Neural cell (in vitro differentiated cells): ENCODE results near the gene PDIA2. TPM values are rescaled to one million over a fixed set of nuclear protein-coding genes. Genes with fewer than 3 reads are reported as not detected.

Source experiments
- H2AFZ ChIP-seq: fragments of 200-600, 300-800 bp; sonication (generic), shearing (Covaris generic); 2 replicates; pipeline ENCODE4 v1.6.0; 2014; ENCODE audit warnings: low read depth, mild to moderate bottlenecking, antibody characterized with exemption, low read length, moderate library complexity
- H3F3A ChIP-seq: fragments of 200-600 bp; shearing (Covaris generic); 2 replicates; pipeline ENCODE4 v1.6.1; 2016; ENCODE audit warnings: mild to moderate bottlenecking, moderate library complexity, mixed read lengths, antibody characterized with exemption, low read length; ENCODE audit not compliant: insufficient read depth, poor library complexity, severe bottlenecking
- H3K27ac ChIP-seq: fragments of 200-600, 300-800 bp; sonication (generic), shearing (Covaris generic); 2 replicates; pipeline ENCODE4 v1.5.1; 2014; ENCODE audit warnings: mild to moderate bottlenecking, low read length, moderate library complexity
- H3K27me3 ChIP-seq: fragments of 300-800, 200-600 bp; sonication (generic), shearing (Covaris generic); 2 replicates; pipeline ENCODE4 v1.6.0; 2014; ENCODE audit warnings: mild to moderate bottlenecking, low read depth, low read length, moderate library complexity; ENCODE audit not compliant: insufficient read depth
- H3K36me3 ChIP-seq: fragments of 300-800, 200-600 bp; sonication (generic), shearing (Covaris generic); 2 replicates; pipeline ENCODE4 v1.5.1; 2014; ENCODE audit warnings: mild to moderate bottlenecking, antibody characterized with exemption, low read length, moderate library complexity; ENCODE audit not compliant: insufficient read depth
- H3K4me2 ChIP-seq: fragments of 300-800, 200-600 bp; sonication (generic), shearing (Covaris generic); 2 replicates; pipeline ENCODE4 v1.6.0; 2014; ENCODE audit warnings: mild to moderate bottlenecking, low read length
- H3K4me3 ChIP-seq: fragments of 300-800, 200-600 bp; sonication (generic), shearing (Covaris generic); 2 replicates; pipeline ENCODE4 v1.5.1; 2014; ENCODE audit warnings: mild to moderate bottlenecking, low read length, moderate library complexity
- H3K79me2 ChIP-seq: fragments of 200-600 bp; shearing (Covaris generic); replicated peaks from 2 replicates; pipeline ENCODE4 v1.6.0; 2014; ENCODE audit warnings: mild to moderate bottlenecking, low read length, moderate library complexity; ENCODE audit not compliant: insufficient read depth
- H3K9ac ChIP-seq: fragments of 300-800, 200-600 bp; sonication (generic), shearing (Covaris generic); 2 replicates; pipeline ENCODE4 v1.6.1; 2016; ENCODE audit warnings: mild to moderate bottlenecking, low read length, mixed read lengths
- H3K9me2 ChIP-seq: fragments of 200-600 bp; shearing (Covaris generic); 2 replicates; pipeline ENCODE4 v1.6.1; 2016; ENCODE audit warnings: mild to moderate bottlenecking, low read length, mixed read lengths; ENCODE audit not compliant: insufficient read depth
- H3K9me3 ChIP-seq: fragments of 200-600, 300-800 bp; sonication (generic), shearing (Covaris generic); 2 replicates; pipeline ENCODE4 v1.6.1; 2016; ENCODE audit warnings: mild to moderate bottlenecking, mixed run types, low read length, moderate library complexity, mixed read lengths
- H4K20me1 ChIP-seq: fragments of 200-600 bp; shearing (Covaris generic); 2 replicates; pipeline ENCODE4 v1.6.1; 2016; ENCODE audit warnings: mild to moderate bottlenecking, mixed run types; ENCODE audit not compliant: insufficient read depth
- CTCF ChIP-seq: fragments of 450-650 bp; IDR thresholded peaks from 2 replicates; pipeline ENCODE4 v1.5.1; 2014; ENCODE audit warnings: antibody characterized with exemption, mild to moderate bottlenecking, moderate library complexity; ENCODE audit not compliant: poor library complexity, severe bottlenecking
- EP300 ChIP-seq: fragments of 450-650 bp; conservative IDR thresholded peaks from 2 replicates; pipeline ENCODE4 v1.6.1; 2014; ENCODE audit warnings: antibody characterized with exemption, mild to moderate bottlenecking, moderate library complexity; ENCODE audit not compliant: poor library complexity, severe bottlenecking
- EZH2 ChIP-seq: fragments of 200-600, 300-800 bp; shearing (Covaris generic), sonication (generic); IDR thresholded peaks from 2 replicates; pipeline ENCODE4 v1.6.1; 2014; ENCODE audit warnings: antibody characterized with exemption, low read length, borderline replicate concordance, mild to moderate bottlenecking; ENCODE audit not compliant: insufficient read depth, poor library complexity, severe bottlenecking
- MXI1 ChIP-seq: fragments of 450-650 bp; conservative IDR thresholded peaks from 2 replicates; pipeline ENCODE4 v1.6.1; 2014; ENCODE audit warnings: antibody characterized with exemption, mild to moderate bottlenecking; ENCODE audit not compliant: poor library complexity, severe bottlenecking
- POLR2AphosphoS5 ChIP-seq: IDR thresholded peaks from 2 replicates; pipeline ENCODE4 v1.6.1; 2012
- RAD21 ChIP-seq: fragments of 450-650 bp; conservative IDR thresholded peaks from 2 replicates; pipeline ENCODE4 v1.6.1; 2014; ENCODE audit warnings: antibody characterized with exemption, mild to moderate bottlenecking, moderate library complexity
- REST ChIP-seq: IDR thresholded peaks from 2 replicates; pipeline ENCODE4 v1.6.1; 2012; ENCODE audit warnings: borderline replicate concordance
- SMC3 ChIP-seq: fragments of 450-650 bp; conservative IDR thresholded peaks from 2 replicates; pipeline ENCODE4 v1.6.1; 2014; ENCODE audit warnings: antibody characterized with exemption, mild to moderate bottlenecking, moderate library complexity; ENCODE audit not compliant: poor library complexity
- TAF1 ChIP-seq: IDR thresholded peaks from 2 replicates; pipeline ENCODE4 v1.6.1; 2012; ENCODE audit warnings: low read depth
- polyA plus RNA-seq: library from polyadenylated mRNA; depleted of rRNA; stranded (reverse); fragments of >200 nt; gene quantifications from 2 replicates; pipeline ENCODE4 v1.2.3, GENCODE V29; 2014

Gene PDIA2
- polyA plus RNA-seq, 1 donor from 2014 or later = 109 TPM

- Histone ChIP-seq H3K9ac (no peak within 1 kb of the TSS), H3K9me3 (no peaks in the 10 kb centered on the region), H3K27me3 (peaks cover 23% of the 10 kb centered on the region), H3K4me2 (no peak within 1 kb of the TSS), H3K9me2 (no peaks in the 10 kb centered on the region), H3K36me3 (no peaks in the 10 kb centered on the region), H3F3A (no peaks in the 10 kb centered on the region), H3K79me2 (no peaks in the 10 kb centered on the region), H3K27ac (no peak within 1 kb of the TSS), H4K20me1 (no peaks in the 10 kb centered on the region), H3K4me3 (peak within 1 kb of the TSS; percentile 60), H2AFZ (no peak within 1 kb of the TSS)
- no peak for TF ChIP-seq RAD21
- TF ChIP-seq EP300 = no peak
- no peak for TF ChIP-seq EZH2
- TF ChIP-seq POLR2AphosphoS5 = no peak
- no peak for TF ChIP-seq REST
- TF ChIP-seq CTCF = no peak
These were observed 7.2 kb upstream of the PDIA2 start, which contains the start of gene RGS11 for GRCh38 chr16:275786-276232. RGS11 (minus strand) TSS chr16:275944; CDS start chr16:275911, 33 bp downstream.

GRCh38 chr16:276426-277077 lies 6.4 kb upstream of the PDIA2 start:
- no peaks in the 10 kb centered on the region for H3K36me3 ChIP-seq
- no peaks in the 10 kb centered on the region for H3K9me3 ChIP-seq
- H3K79me2 ChIP-seq = no peaks in the 10 kb centered on the region
- peaks cover 31% of the 10 kb centered on the region for H3K27me3 ChIP-seq
- no peak overlapping the region for H2AFZ ChIP-seq
- H3K4me2 ChIP-seq = no peak overlapping the region
- H3K9ac ChIP-seq = no peak overlapping the region
- no peak for TF ChIP-seq TAF1
- no peak for TF ChIP-seq REST
- TF ChIP-seq RAD21 = no peak
- TF ChIP-seq EZH2 = no peak
- no peak for TF ChIP-seq MXI1
- no peak for TF ChIP-seq EP300
- no peak for TF ChIP-seq SMC3
- TF ChIP-seq POLR2AphosphoS5 = no peak
- no peak for TF ChIP-seq CTCF
- no peak overlapping the region for H3K27ac ChIP-seq
- H4K20me1 ChIP-seq = no peaks in the 10 kb centered on the region
- no peak overlapping the region for H3K4me3 ChIP-seq
- no peaks in the 10 kb centered on the region for H3F3A ChIP-seq
- H3K9me2 ChIP-seq = no peaks in the 10 kb centered on the region
